SK-N-SH (cell line): ENCODE data around the gene IL18BP. TPM values are rescaled to one million over a fixed set of nuclear protein-coding genes. Genes with fewer than 3 reads are reported as not detected.

Source experiments
- CTCF ChIA-PET: fragments of 300-600, 350-600 bp; formaldehyde crosslinking; extraction: SDS; loops from one replicate; lab custom pipeline; 2021; lab: Yijun Ruan, JAX
- POLR2A ChIA-PET: fragments of 350-600 bp; sonication (Branson Sonifier 250); formaldehyde crosslinking; extraction: SDS; loops from one replicate; lab custom pipeline; 2020; ENCODE audit warnings: antibody characterized with exemption, inconsistent platforms; lab: Yijun Ruan, JAX
- DNase-seq: peaks from one replicate; pipeline ENCODE4 v3.0.0; 2012
- H2AFZ ChIP-seq: fragments of 200-600 bp; sonication (generic); 2 replicates; pipeline ENCODE4 v1.8.1; 2016; ENCODE audit warnings: antibody characterized with exemption, mild to moderate bottlenecking, low read depth
- H3F3A ChIP-seq: fragments of 200-600 bp; sonication (generic); replicated peaks from 2 replicates; pipeline ENCODE3; 2016; ENCODE audit warnings: antibody characterized with exemption, mild to moderate bottlenecking; ENCODE audit not compliant: insufficient read depth
- H3K27ac ChIP-seq, 2 experiments: fragments of 200-500 bp in 1 of 2; fragments of 200-600 bp in 1 of 2; sonication (Bioruptor generic) in 1 of 2; sonication (generic), shearing (Covaris generic) in 1 of 2; 2 replicates each; pipeline versions ENCODE4 v1.5.1 to v1.6.1; 2014 to 2016; ENCODE audit warnings: low read depth in 2 of 2, inconsistent platforms in 1 of 2, low read length in 1 of 2, mild to moderate bottlenecking in 1 of 2, mixed read lengths in 1 of 2
- H3K27me3 ChIP-seq: fragments of 200-600 bp; sonication (generic), shearing (Covaris generic); 2 replicates; pipeline ENCODE4 v1.6.1; 2016; ENCODE audit warnings: mixed run types; ENCODE audit not compliant: insufficient read depth
- H3K36me3 ChIP-seq, 2 experiments: fragments of 200-500 bp in 1 of 2; fragments of 200-600 bp in 1 of 2; sonication (Bioruptor generic) in 1 of 2; sonication (generic) in 1 of 2; replicated peaks in 1 of 2; 2 replicates each; pipeline versions ENCODE3 to v1.5.1; 2014 to 2016; ENCODE audit warnings: low read length in 1 of 2, mild to moderate bottlenecking in 1 of 2; ENCODE audit not compliant: insufficient read depth in 2 of 2, control insufficient read depth in 1 of 2
- H3K4me1 ChIP-seq, 2 experiments: fragments of 200-500 bp in 1 of 2; fragments of 200-600 bp in 1 of 2; sonication (Bioruptor generic) in 1 of 2; sonication (generic), shearing (Covaris generic) in 1 of 2; 2 replicates each; pipeline versions ENCODE4 v1.5.1 to v1.6.1; 2014 to 2016; ENCODE audit warnings: low read depth in 1 of 2, low read length in 1 of 2, mixed run types in 1 of 2; ENCODE audit not compliant: insufficient read depth in 2 of 2, control insufficient read depth in 1 of 2
- H3K4me2 ChIP-seq: fragments of 200-600 bp; sonication (generic), shearing (Covaris generic); 2 replicates; pipeline ENCODE4 v1.6.1; 2017; ENCODE audit warnings: mixed run types
- H3K4me3 ChIP-seq, 2 experiments: fragments of 200-500 bp in 1 of 2; fragments of 200-600 bp in 1 of 2; sonication (Bioruptor generic) in 1 of 2; sonication (generic), shearing (Covaris generic) in 1 of 2; 2 replicates each; pipeline versions ENCODE4 v1.5.1 to v1.8.1; 2014 to 2016; ENCODE audit warnings: low read depth in 2 of 2, inconsistent platforms in 1 of 2, low read length in 1 of 2, mild to moderate bottlenecking in 1 of 2, mixed read lengths in 1 of 2, moderate library complexity in 1 of 2
- H3K79me2 ChIP-seq: fragments of 200-600 bp; sonication (generic); 2 replicates; pipeline ENCODE4 v1.8.1; 2017; ENCODE audit warnings: mild to moderate bottlenecking; ENCODE audit not compliant: insufficient read depth
- H3K9ac ChIP-seq: fragments of 200-600 bp; sonication (generic); 2 replicates; pipeline ENCODE4 v1.6.1; 2017; ENCODE audit warnings: mixed run types
- H3K9me2 ChIP-seq: fragments of 200-600 bp; sonication (generic); 2 replicates; pipeline ENCODE4 v1.6.1; 2017; ENCODE audit warnings: mixed run types
- H3K9me3 ChIP-seq: fragments of 200-600 bp; sonication (generic); 2 replicates; pipeline ENCODE4 v1.6.1; 2017; ENCODE audit warnings: mixed run types, mild to moderate bottlenecking, moderate library complexity
- H4K20me1 ChIP-seq: fragments of 200-600 bp; sonication (generic); 2 replicates; pipeline ENCODE4 v1.6.1; 2017; ENCODE audit warnings: mild to moderate bottlenecking, mixed run types; ENCODE audit not compliant: insufficient read depth
- CHD2 ChIP-seq: fragments of 150-350 bp; IDR thresholded peaks from 2 replicates; pipeline ENCODE4 v1.6.1; 2018; ENCODE audit warnings: low read length; ENCODE audit not compliant: partially characterized antibody
- ELF1 ChIP-seq: IDR thresholded peaks from 2 replicates; pipeline ENCODE4 v1.4.0; 2012
- EZH2phosphoT487 ChIP-seq: fragments of 200-600 bp; sonication (generic); IDR thresholded peaks from 2 replicates; pipeline ENCODE4 v1.6.1; 2017; ENCODE audit warnings: low read depth, mixed run types, mild to moderate bottlenecking, antibody characterized with exemption, moderate library complexity, borderline replicate concordance
- FOSL2 ChIP-seq: IDR thresholded peaks from 2 replicates; pipeline ENCODE4 v1.4.0; 2012; ENCODE audit warnings: low read depth, mild to moderate bottlenecking, moderate library complexity, borderline replicate concordance
- FOXJ3 ChIP-seq: sonication (generic); formaldehyde crosslinking; IDR thresholded peaks from 2 replicates; pipeline ENCODE4 v1.5.1; 2020; ENCODE audit warnings: mild to moderate bottlenecking, missing genetic modification reagents
- GABPA ChIP-seq: IDR thresholded peaks from 2 replicates; pipeline ENCODE4 v1.4.0; 2012; ENCODE audit warnings: low read depth, mild to moderate bottlenecking
- GATA2 ChIP-seq: sonication (generic); formaldehyde crosslinking; IDR thresholded peaks from 2 replicates; pipeline ENCODE4 v1.5.0; 2020; ENCODE audit warnings: mild to moderate bottlenecking, missing genetic modification reagents
- NRF1 ChIP-seq: IDR thresholded peaks from 2 replicates; pipeline ENCODE4 v1.6.1; 2012; ENCODE audit warnings: low read depth, mild to moderate bottlenecking, low read length
- PBX3 ChIP-seq: IDR thresholded peaks from 2 replicates; pipeline ENCODE4; 2012
- REST ChIP-seq: IDR thresholded peaks from 2 replicates; pipeline ENCODE4 v1.6.1; 2012; ENCODE audit warnings: mild to moderate bottlenecking, low read depth, low read length, moderate library complexity
- RFX5 ChIP-seq: IDR thresholded peaks from 2 replicates; pipeline ENCODE4 v1.6.1; 2012; ENCODE audit warnings: mild to moderate bottlenecking, improper control_type of control experiment, low read length
- RXRA ChIP-seq: IDR thresholded peaks from 2 replicates; pipeline ENCODE4 v1.4.0; 2012; ENCODE audit warnings: low read depth, mild to moderate bottlenecking, borderline replicate concordance
- SIN3A ChIP-seq: IDR thresholded peaks from 2 replicates; pipeline ENCODE4 v1.6.1; 2012; ENCODE audit warnings: low read depth, mild to moderate bottlenecking, low read length, moderate library complexity, borderline replicate concordance
- TCF12 ChIP-seq: IDR thresholded peaks from 2 replicates; pipeline ENCODE4 v1.4.0; 2012
- YY1 ChIP-seq: IDR thresholded peaks from 2 replicates; pipeline ENCODE4 v1.4.0; 2012; ENCODE audit warnings: low read depth, mild to moderate bottlenecking
- WGBS: methylation state at CpG from one replicate; pipeline ENCODE4 v1.1.6; 2017; ENCODE audit warnings: low lambda C conversion rate; 5-methylcytosine and 5-hydroxymethylcytosine counted together
- polyA plus RNA-seq, 3 experiments: library from polyadenylated mRNA; depleted of rRNA; stranded (reverse); fragments of >200 nt; gene quantifications; 2 replicates each; pipeline ENCODE4 v1.2.3, GENCODE V29; 2012
- TF ChIP-seq, protein P1 (sequence below): fragments of 200-600 bp; sonication (generic); IDR thresholded peaks from 2 replicates; pipeline ENCODE4 v1.6.1; 2017; ENCODE audit warnings: antibody characterized with exemption, mild to moderate bottlenecking, moderate library complexity
- TF ChIP-seq, protein P2 (sequence below): fragments of 150-350 bp; IDR thresholded peaks from 2 replicates; pipeline ENCODE4 v1.6.1; 2017; ENCODE audit warnings: antibody characterized with exemption, low read length, low read depth, borderline replicate concordance

IL18BP gene
- polyA plus RNA-seq, 1 of the 3 experiments (the other 2 are of a cell fraction): 5.0 TPM

- DNase-seq: no peak
- Histone ChIP-seq H3K79me2 (no peaks in the 10 kb centered on the region; the same call in 1 of the 2 replicates), H3K27ac (no peak overlapping the region; a peak in 1 of 4 replicates), H3K9me3 (no peaks in the 10 kb centered on the region), H3K9ac (no peak overlapping the region), H3K9me2 (no peaks in the 10 kb centered on the region), H3K36me3 (peaks cover 38 to 98% of the 10 kb centered on the region in 2 experiments), H3K27me3 (no peaks in the 10 kb centered on the region), H3K4me1 (no peaks in the 10 kb centered on the region; a peak in 1 of 4 replicates), H3K4me2 (no peak overlapping the region), H2AFZ (no peak overlapping the region), H3K4me3 (no peak overlapping the region), H3F3A (peaks cover 61% of the 10 kb centered on the region), H4K20me1 (peaks cover 52% of the 10 kb centered on the region)
- ChIA-PET POLR2A (interaction anchor here (1.0 to 2.4 kb wide), 2 partner anchors 9 to 12 kb away, joined by 4 to 7 read pairs; no protein-coding TSS in a partner anchor), CTCF (interaction anchor here (0.8 to 2.8 kb wide), 6 partner anchors 9 to 428 kb away, joined by 3 to 11 read pairs (median 4); partner anchors contain the start of gene CLPB)
- TF ChIP-seq FOSL2 (no peak), RXRA (no peak), YY1 (no peak), TCF12 (no peak), PBX3 (no peak), NRF1 (no peak), EZH2phosphoT487 (no peak)
- TF ChIP-seq, protein P1, sequence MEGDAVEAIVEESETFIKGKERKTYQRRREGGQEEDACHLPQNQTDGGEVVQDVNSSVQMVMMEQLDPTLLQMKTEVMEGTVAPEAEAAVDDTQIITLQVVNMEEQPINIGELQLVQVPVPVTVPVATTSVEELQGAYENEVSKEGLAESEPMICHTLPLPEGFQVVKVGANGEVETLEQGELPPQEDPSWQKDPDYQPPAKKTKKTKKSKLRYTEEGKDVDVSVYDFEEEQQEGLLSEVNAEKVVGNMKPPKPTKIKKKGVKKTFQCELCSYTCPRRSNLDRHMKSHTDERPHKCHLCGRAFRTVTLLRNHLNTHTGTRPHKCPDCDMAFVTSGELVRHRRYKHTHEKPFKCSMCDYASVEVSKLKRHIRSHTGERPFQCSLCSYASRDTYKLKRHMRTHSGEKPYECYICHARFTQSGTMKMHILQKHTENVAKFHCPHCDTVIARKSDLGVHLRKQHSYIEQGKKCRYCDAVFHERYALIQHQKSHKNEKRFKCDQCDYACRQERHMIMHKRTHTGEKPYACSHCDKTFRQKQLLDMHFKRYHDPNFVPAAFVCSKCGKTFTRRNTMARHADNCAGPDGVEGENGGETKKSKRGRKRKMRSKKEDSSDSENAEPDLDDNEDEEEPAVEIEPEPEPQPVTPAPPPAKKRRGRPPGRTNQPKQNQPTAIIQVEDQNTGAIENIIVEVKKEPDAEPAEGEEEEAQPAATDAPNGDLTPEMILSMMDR: no peak
- TF ChIP-seq, protein P2, sequence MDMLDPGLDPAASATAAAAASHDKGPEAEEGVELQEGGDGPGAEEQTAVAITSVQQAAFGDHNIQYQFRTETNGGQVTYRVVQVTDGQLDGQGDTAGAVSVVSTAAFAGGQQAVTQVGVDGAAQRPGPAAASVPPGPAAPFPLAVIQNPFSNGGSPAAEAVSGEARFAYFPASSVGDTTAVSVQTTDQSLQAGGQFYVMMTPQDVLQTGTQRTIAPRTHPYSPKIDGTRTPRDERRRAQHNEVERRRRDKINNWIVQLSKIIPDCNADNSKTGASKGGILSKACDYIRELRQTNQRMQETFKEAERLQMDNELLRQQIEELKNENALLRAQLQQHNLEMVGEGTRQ: no peak
- 84% methylated on average over 8 of the region's 8 CpGs for WGBS
Measured at GRCh38 chr11:72006309-72007088, 7.8 kb downstream of the IL18BP start.

DNA sequence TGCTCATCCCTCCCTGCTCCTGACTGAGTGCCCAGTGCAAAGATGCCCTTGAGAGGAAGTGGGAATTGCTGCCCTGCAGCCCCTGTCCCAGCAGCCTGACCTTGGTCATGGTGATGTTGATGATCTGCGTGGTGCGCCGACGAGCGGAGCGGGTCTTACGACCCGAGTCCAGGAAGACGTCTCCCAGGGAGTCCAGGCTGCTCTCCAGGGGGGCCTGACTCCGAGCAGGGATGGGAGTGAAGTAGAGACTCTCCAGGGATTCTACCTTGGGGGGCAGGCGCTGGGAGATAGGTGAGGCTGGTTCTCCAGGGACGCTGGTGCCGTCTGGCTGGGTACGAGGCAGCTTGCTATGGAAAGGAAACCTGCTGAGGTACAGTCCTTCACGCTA, 8.4 kb downstream of the IL18BP start:
- Histone ChIP-seq H3K9ac (no peak overlapping the region), H3K27ac (no peak overlapping the region; a peak in 1 of 4 replicates), H3K36me3 (peaks cover 42 to 99% of the 10 kb centered on the region in 2 experiments), H3K9me3 (no peaks in the 10 kb centered on the region), H3F3A (peaks cover 58% of the 10 kb centered on the region), H3K27me3 (no peaks in the 10 kb centered on the region), H2AFZ (no peak overlapping the region), H4K20me1 (peaks cover 58% of the 10 kb centered on the region), H3K4me2 (no peak overlapping the region), H3K79me2 (peaks cover 1% of the 10 kb centered on the region; the same call in 1 of the 2 replicates), H3K9me2 (no peaks in the 10 kb centered on the region), H3K4me1 (no peaks in the 10 kb centered on the region; a peak in 1 of 4 replicates), H3K4me3 (no peak overlapping the region)
- WGBS: 94% methylated on average over 15 of the region's 15 CpGs
- ChIA-PET CTCF (interaction anchor here (1.1 to 2.5 kb wide), 4 partner anchors 8 to 424 kb away, joined by 3 to 11 read pairs (median 4); no protein-coding TSS in a partner anchor), POLR2A (no interaction called here)
- DNase-seq: no peak
- no peak for TF ChIP-seq GABPA
- no peak for TF ChIP-seq TCF12
- no peak for TF ChIP-seq REST
- no peak for TF ChIP-seq SIN3A
- no peak for TF ChIP-seq CHD2
- TF ChIP-seq ELF1: no peak
- TF ChIP-seq GATA2 (CRISPR knock-in tag): no peak
- TF ChIP-seq RFX5: no peak
- TF ChIP-seq EZH2phosphoT487: no peak
- TF ChIP-seq PBX3: no peak
- TF ChIP-seq FOXJ3 (CRISPR knock-in tag): no peak
